SU-DHL-6 (cell line): ENCODE measurements around the gene NFIC.

Experiments
- H2AFZ ChIP-seq: fragments of 200-600 bp; sonication (generic); 2 replicates; pipeline ENCODE4 v1.6.1; 2014; ENCODE audit warnings: low read depth, mild to moderate bottlenecking, moderate library complexity, mixed read lengths, antibody characterized with exemption, low read length; ENCODE audit not compliant: severe bottlenecking
- H3F3A ChIP-seq: fragments of 200-600 bp; shearing (Covaris generic); 2 replicates; pipeline ENCODE4 v1.6.0; 2016; ENCODE audit warnings: antibody characterized with exemption, mild to moderate bottlenecking; ENCODE audit not compliant: insufficient read depth
- H3K27ac ChIP-seq: fragments of 200-600 bp; sonication (generic); 2 replicates; pipeline ENCODE4 v1.5.1; 2016; ENCODE audit warnings: low read depth, mild to moderate bottlenecking, low read length, moderate library complexity, mixed read lengths
- H3K27me3 ChIP-seq: fragments of 200-600 bp; sonication (generic), shearing (Covaris generic); 2 replicates; pipeline ENCODE4 v1.6.0; 2014; ENCODE audit warnings: mild to moderate bottlenecking, low read length
- H3K36me3 ChIP-seq: fragments of 200-600 bp; sonication (generic); 2 replicates; pipeline ENCODE4 v1.6.1; 2014; ENCODE audit warnings: mild to moderate bottlenecking, low read length, mixed read lengths
- H3K4me2 ChIP-seq: fragments of 300-600, 200-600 bp; shearing (Covaris generic), sonication (generic); 2 replicates; pipeline ENCODE4 v1.6.0; 2014; ENCODE audit warnings: low read length, low read depth, mild to moderate bottlenecking; ENCODE audit not compliant: poor library complexity, severe bottlenecking
- H3K4me3 ChIP-seq: fragments of 200-600 bp; sonication (generic); 2 replicates; pipeline ENCODE4 v1.5.1; 2014; ENCODE audit warnings: antibody characterized with exemption, low read length, mild to moderate bottlenecking, mixed read lengths; ENCODE audit not compliant: insufficient read depth, poor library complexity, severe bottlenecking
- H3K79me2 ChIP-seq: fragments of 200-600 bp; sonication (generic); 2 replicates; pipeline ENCODE4 v1.6.1; 2014; ENCODE audit warnings: mild to moderate bottlenecking, low read length, moderate library complexity; ENCODE audit not compliant: insufficient read depth
- H3K9ac ChIP-seq: fragments of 200-600 bp; sonication (generic); 2 replicates; pipeline ENCODE4 v1.7.0; 2014; ENCODE audit warnings: mild to moderate bottlenecking, low read length
- H3K9me2 ChIP-seq: fragments of 200-600 bp; sonication (generic); replicated peaks from 2 replicates; pipeline ENCODE4 v1.6.1; 2014; ENCODE audit warnings: low read length; ENCODE audit not compliant: insufficient read depth
- H3K9me3 ChIP-seq: fragments of 200-600 bp; sonication (generic); 2 replicates; pipeline ENCODE4 v1.6.1; 2014; ENCODE audit warnings: low read length, mixed read lengths; ENCODE audit not compliant: insufficient read depth
- H4K20me1 ChIP-seq: fragments of 200-600 bp; sonication (generic); 2 replicates; pipeline ENCODE4 v1.6.1; 2014; ENCODE audit warnings: low read depth, mild to moderate bottlenecking, antibody characterized with exemption, low read length, moderate library complexity, mixed read lengths
- EZH2phosphoT487 ChIP-seq: fragments of 200-600 bp; sonication (generic), shearing (Covaris generic); conservative IDR thresholded peaks from 2 replicates; pipeline ENCODE4 v1.6.1; 2018; ENCODE audit warnings: mild to moderate bottlenecking, antibody characterized with exemption, low read length, moderate library complexity, mixed read lengths
- TF ChIP-seq, protein P1 (sequence below): fragments of 200-600 bp; sonication (generic); IDR thresholded peaks from one replicate; pipeline ENCODE4 v1.5.1; 2017; ENCODE audit warnings: antibody characterized with exemption, mild to moderate bottlenecking, low read length, moderate library complexity; ENCODE audit not compliant: insufficient read depth, poor library complexity, severe bottlenecking

Gene NFIC

DNA sequence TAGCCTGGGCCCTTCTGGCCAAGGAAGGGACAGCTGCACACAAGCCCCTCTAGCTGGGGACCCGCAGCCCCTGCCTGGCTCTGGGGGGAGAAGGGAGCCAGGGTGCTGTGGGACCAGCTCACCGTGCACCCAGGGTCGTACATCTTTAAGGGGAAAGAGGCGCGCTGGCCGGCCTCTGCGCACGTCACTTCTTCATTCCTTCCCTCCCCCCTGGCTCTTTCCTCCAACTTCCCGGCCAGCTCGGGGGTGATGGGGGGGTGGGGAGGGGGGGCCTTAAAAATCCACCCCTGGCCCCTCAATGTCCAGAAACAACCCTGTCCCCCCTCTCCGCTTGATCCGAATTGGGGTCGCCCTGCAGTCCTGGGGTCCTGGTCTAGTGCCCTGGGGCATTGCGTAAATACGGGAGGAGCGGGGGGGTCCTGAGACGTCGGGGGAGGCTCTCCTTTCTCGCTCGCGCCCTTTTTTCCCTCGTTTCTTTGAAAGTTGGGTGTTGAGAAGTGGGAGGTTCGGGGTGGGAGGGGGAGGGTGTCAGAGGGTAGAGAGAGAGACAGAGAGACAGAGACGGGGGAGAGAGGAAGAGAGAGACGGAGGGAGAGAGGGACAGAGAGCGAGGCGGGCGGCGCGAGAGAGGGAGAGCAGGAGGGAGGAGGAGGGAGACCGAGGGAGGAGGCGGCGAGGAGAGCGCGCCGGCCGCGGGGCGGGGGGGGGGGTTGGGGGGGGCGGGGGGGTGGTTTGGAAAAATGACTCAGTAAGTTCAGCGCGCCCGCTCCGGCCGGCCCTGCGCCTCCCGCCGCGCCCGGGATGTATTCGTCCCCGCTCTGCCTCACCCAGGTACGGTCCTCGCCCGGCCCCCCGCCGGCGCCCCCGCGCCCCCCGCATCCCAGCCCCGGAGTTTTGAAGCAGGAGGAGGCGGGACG, at the start of gene NFIC:
Gene NFIC (plus strand): TSS at position 748 of the 917 bp plus-strand sequence. CDS start 54 bp downstream, at position 802.
- no peaks in the 10 kb centered on the region for H4K20me1 ChIP-seq

DNA sequence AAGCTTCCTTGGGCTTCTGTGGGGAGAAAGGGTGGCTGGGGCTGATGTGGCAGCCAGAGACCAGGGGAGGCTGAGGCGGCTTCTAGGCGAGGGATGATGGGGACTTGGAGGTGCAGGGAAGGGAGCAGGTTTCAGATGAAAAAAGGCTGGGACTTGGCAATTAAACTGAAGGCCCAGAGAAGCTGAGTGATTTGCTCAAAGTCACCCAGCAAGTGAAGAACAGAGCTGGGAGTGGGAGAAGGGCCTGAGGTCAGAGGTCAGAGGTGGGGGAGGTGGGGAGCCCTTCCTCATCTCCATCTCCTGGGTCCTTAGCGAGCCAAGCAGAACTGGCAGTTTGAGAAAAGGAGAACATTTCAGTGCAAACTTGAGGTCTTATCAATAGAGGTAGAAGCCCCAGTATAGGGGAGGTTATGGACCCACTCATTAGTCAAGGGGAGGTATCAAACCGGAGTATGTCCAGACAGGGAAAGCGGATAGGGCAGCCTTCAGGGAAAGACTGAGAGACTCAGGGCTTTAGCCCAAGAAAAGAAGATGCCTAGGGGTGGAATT, 49.6 kb upstream of the NFIC start:
- H3K36me3 ChIP-seq, result no peaks in the 10 kb centered on the region
- H3K9me3 ChIP-seq, result no peaks in the 10 kb centered on the region
- no peaks in the 10 kb centered on the region for H3K79me2 ChIP-seq
- no peak overlapping the region for H3K27ac ChIP-seq
- H3K9ac ChIP-seq, result no peak overlapping the region
- no peaks in the 10 kb centered on the region for H3F3A ChIP-seq
- no peaks in the 10 kb centered on the region for H4K20me1 ChIP-seq
- H3K27me3 ChIP-seq, result no peaks in the 10 kb centered on the region
- H3K9me2 ChIP-seq, result no peaks in the 10 kb centered on the region
- H2AFZ ChIP-seq, result no peak overlapping the region
- TF ChIP-seq EZH2phosphoT487, result no peak
- TF ChIP-seq, protein P1, sequence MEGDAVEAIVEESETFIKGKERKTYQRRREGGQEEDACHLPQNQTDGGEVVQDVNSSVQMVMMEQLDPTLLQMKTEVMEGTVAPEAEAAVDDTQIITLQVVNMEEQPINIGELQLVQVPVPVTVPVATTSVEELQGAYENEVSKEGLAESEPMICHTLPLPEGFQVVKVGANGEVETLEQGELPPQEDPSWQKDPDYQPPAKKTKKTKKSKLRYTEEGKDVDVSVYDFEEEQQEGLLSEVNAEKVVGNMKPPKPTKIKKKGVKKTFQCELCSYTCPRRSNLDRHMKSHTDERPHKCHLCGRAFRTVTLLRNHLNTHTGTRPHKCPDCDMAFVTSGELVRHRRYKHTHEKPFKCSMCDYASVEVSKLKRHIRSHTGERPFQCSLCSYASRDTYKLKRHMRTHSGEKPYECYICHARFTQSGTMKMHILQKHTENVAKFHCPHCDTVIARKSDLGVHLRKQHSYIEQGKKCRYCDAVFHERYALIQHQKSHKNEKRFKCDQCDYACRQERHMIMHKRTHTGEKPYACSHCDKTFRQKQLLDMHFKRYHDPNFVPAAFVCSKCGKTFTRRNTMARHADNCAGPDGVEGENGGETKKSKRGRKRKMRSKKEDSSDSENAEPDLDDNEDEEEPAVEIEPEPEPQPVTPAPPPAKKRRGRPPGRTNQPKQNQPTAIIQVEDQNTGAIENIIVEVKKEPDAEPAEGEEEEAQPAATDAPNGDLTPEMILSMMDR, result no peak
- H3K4me2 ChIP-seq, result no peak overlapping the region
- no peak overlapping the region for H3K4me3 ChIP-seq

More for the DNA sequence above, at the start of gene NFIC:
- H3K4me3 ChIP-seq, result no peak within 1 kb of the TSS
- H3K4me2 ChIP-seq, result no peak within 1 kb of the TSS
- H3K27ac ChIP-seq, result no peak within 1 kb of the TSS
- no peak within 1 kb of the TSS for H3K9ac ChIP-seq
- no peaks in the 10 kb centered on the region for H3K36me3 ChIP-seq
- H2AFZ ChIP-seq, result no peak within 1 kb of the TSS
- H3K27me3 ChIP-seq, result no peaks in the 10 kb centered on the region
- TF ChIP-seq, protein P1, result no peak
- TF ChIP-seq EZH2phosphoT487, result no peak
- no peaks in the 10 kb centered on the region for H3K9me2 ChIP-seq
- no peaks in the 10 kb centered on the region for H3F3A ChIP-seq
- H3K79me2 ChIP-seq, result no peaks in the 10 kb centered on the region
- H3K9me3 ChIP-seq, result no peaks in the 10 kb centered on the region

DNA sequence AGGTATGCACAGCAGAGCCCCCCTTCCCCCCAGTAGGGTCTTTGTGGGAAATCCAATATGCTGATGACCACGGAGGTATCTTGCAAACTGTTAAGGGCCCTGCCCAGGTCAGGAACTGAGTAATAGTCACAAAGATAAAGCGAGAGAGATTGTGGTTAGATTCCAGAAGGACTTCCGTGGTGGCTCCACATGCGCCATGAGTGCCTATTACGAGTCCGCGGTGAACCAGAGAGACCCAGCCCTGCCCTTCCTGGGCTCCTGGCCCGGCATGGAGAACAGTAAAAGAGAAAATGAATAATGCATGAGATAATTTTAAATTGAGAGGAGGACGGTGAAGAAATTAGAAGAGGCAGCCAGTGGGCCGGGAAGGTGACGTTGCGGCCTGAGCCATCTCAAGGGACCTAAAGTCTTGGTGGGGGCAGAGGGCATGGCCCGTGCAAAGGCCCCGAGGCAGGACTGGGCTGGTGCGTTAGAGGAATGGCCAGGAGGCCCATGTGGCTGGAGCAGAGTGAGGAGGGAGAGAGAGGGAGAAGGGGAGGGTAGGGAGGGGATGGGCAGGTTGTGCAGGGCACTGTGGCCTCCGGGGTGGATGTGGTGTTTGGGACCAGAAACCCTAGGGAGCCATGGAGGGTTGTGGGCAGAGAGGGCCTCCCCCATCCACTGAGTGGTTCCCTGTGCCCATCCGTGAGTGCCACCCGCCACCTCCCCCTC, 46.6 kb upstream of the NFIC start:
- Histone ChIP-seq H3K36me3 (no peaks in the 10 kb centered on the region), H3K4me3 (no peak overlapping the region), H3K27me3 (no peaks in the 10 kb centered on the region), H3K27ac (no peak overlapping the region), H3K9me3 (no peaks in the 10 kb centered on the region), H3K79me2 (no peaks in the 10 kb centered on the region), H3F3A (no peaks in the 10 kb centered on the region), H3K4me2 (no peak overlapping the region), H4K20me1 (no peaks in the 10 kb centered on the region), H2AFZ (no peak overlapping the region), H3K9me2 (no peaks in the 10 kb centered on the region), H3K9ac (no peak overlapping the region)
- TF ChIP-seq EZH2phosphoT487, result no peak
- TF ChIP-seq, protein P1, result no peak
